Keratinocyte (primary cell): Measurements from ENCODE around the gene FHOD3.

Experiments
- EZH2 ChIP-seq: IDR thresholded peaks from one replicate; pipeline ENCODE4 v1.6.1; 2012; ENCODE audit warnings: inconsistent platforms, mild to moderate bottlenecking, low read length, moderate library complexity
- TF ChIP-seq, protein P1 (sequence below), 3 experiments: IDR thresholded peaks in 1 of 3; conservative IDR thresholded peaks in 1 of 3; optimal IDR thresholded peaks in 1 of 3; 2 replicates in 2 of 3; 3 replicates in 1 of 3; pipeline versions ENCODE3 to v1.5.1; 2011; ENCODE audit warnings: low read length in 3 of 3, mild to moderate bottlenecking in 3 of 3, moderate library complexity in 2 of 3, control low read depth in 1 of 3, inconsistent platforms in 1 of 3; ENCODE audit not compliant: insufficient read depth in 2 of 3; ENCODE audit errors: extremely low read depth in 1 of 3

DNA sequence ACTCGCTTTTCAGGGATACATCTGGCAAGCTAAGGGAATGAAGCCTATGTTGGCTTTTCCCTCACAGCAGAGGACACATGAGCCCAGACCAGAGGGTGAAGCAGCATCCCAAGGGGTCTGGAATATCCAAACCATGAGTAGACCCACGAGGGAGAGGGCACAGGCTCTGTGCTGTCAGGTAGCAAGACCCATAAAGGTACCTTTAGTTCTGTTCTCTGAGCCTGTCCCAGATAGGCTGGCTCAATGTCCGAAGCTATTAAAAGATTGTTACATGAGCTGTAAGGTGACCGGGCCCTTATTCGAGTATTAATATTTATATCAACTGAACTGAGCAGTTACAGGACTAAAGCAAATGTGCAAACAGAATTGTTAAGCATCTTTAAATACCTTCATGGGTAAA lies 479.1 kb downstream of the FHOD3 start:
- TF ChIP-seq, protein P1, sequence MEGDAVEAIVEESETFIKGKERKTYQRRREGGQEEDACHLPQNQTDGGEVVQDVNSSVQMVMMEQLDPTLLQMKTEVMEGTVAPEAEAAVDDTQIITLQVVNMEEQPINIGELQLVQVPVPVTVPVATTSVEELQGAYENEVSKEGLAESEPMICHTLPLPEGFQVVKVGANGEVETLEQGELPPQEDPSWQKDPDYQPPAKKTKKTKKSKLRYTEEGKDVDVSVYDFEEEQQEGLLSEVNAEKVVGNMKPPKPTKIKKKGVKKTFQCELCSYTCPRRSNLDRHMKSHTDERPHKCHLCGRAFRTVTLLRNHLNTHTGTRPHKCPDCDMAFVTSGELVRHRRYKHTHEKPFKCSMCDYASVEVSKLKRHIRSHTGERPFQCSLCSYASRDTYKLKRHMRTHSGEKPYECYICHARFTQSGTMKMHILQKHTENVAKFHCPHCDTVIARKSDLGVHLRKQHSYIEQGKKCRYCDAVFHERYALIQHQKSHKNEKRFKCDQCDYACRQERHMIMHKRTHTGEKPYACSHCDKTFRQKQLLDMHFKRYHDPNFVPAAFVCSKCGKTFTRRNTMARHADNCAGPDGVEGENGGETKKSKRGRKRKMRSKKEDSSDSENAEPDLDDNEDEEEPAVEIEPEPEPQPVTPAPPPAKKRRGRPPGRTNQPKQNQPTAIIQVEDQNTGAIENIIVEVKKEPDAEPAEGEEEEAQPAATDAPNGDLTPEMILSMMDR (optimal IDR thresholded peaks at IDR 0.05 in 1 of 3, IDR thresholded peaks at IDR 0.05 in 1 of 3, conservative IDR thresholded peaks at IDR 0.05 in 1 of 3; ENCODE audit: extremely low read depth in 1 of 3, insufficient read depth in 2 of 3, low read length in 3 of 3), result no peak
- TF ChIP-seq EZH2, result no peak
